ENCODE results near the gene SH2D7.

DNA sequence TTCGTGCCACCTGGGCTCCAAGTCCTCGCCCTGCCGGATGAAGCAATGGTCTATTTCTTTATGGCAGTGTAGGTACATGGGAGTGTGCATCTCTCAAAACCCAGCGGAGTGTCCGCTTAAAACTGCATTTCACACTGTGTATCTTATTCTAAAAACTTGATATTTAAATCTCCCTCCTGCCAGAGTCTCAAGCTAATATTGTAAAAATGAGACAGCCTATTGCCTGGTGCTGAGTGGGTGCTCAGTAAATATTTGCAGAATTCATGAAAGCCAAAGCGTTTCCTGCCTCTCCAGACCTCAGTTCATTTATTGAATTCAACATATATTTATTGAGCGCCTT is 14.5 kb upstream of the SH2D7 start:
- TF ChIP-seq, protein P1, sequence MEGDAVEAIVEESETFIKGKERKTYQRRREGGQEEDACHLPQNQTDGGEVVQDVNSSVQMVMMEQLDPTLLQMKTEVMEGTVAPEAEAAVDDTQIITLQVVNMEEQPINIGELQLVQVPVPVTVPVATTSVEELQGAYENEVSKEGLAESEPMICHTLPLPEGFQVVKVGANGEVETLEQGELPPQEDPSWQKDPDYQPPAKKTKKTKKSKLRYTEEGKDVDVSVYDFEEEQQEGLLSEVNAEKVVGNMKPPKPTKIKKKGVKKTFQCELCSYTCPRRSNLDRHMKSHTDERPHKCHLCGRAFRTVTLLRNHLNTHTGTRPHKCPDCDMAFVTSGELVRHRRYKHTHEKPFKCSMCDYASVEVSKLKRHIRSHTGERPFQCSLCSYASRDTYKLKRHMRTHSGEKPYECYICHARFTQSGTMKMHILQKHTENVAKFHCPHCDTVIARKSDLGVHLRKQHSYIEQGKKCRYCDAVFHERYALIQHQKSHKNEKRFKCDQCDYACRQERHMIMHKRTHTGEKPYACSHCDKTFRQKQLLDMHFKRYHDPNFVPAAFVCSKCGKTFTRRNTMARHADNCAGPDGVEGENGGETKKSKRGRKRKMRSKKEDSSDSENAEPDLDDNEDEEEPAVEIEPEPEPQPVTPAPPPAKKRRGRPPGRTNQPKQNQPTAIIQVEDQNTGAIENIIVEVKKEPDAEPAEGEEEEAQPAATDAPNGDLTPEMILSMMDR (IDR thresholded peaks at IDR 0.05; ENCODE audit: insufficient read depth, low read length) = no peak
- no peak for TF ChIP-seq POLR2AphosphoS5 (IDR thresholded peaks at IDR 0.05; ENCODE audit: low read depth)
- TF ChIP-seq GABPA (IDR thresholded peaks at IDR 0.05; ENCODE audit: low read depth) = no peak
- TF ChIP-seq, protein P2, sequence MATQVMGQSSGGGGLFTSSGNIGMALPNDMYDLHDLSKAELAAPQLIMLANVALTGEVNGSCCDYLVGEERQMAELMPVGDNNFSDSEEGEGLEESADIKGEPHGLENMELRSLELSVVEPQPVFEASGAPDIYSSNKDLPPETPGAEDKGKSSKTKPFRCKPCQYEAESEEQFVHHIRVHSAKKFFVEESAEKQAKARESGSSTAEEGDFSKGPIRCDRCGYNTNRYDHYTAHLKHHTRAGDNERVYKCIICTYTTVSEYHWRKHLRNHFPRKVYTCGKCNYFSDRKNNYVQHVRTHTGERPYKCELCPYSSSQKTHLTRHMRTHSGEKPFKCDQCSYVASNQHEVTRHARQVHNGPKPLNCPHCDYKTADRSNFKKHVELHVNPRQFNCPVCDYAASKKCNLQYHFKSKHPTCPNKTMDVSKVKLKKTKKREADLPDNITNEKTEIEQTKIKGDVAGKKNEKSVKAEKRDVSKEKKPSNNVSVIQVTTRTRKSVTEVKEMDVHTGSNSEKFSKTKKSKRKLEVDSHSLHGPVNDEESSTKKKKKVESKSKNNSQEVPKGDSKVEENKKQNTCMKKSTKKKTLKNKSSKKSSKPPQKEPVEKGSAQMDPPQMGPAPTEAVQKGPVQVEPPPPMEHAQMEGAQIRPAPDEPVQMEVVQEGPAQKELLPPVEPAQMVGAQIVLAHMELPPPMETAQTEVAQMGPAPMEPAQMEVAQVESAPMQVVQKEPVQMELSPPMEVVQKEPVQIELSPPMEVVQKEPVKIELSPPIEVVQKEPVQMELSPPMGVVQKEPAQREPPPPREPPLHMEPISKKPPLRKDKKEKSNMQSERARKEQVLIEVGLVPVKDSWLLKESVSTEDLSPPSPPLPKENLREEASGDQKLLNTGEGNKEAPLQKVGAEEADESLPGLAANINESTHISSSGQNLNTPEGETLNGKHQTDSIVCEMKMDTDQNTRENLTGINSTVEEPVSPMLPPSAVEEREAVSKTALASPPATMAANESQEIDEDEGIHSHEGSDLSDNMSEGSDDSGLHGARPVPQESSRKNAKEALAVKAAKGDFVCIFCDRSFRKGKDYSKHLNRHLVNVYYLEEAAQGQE (IDR thresholded peaks at IDR 0.05; ENCODE audit: insufficient replicate concordance, low read depth) = no peak
- no peak for TF ChIP-seq SPI1 (IDR thresholded peaks at IDR 0.05; ENCODE audit: borderline replicate concordance, low read depth)

Measured in HL-60 (cell line).